ENCODE data around the gene SSTR5. TPM values are rescaled to one million over a fixed set of nuclear protein-coding genes. Genes with fewer than 3 reads are reported as not detected.

Gene SSTR5
- total and polyA plus RNA-seq, 10 of the 15 experiments (the other 5 are each of a cell fraction or from before 2014, with no cell fraction given) = not detected

- TF ChIP-seq E2F4 (IDR thresholded peaks at IDR 0.05; ENCODE audit: low read depth, low read length) (no peak), CHD1 (IDR thresholded peaks at IDR 0.05; ENCODE audit: low read depth, low read length) (no peak)
These were observed 44.8 kb downstream of the SSTR5 start (continued) for GRCh38 chr16:1117176-1117900.

- in situ Hi-C loops (cut with MboI) (no loop called here), intact Hi-C loops (cut with micrococcal nuclease; ENCODE audit: unreplicated experiment) (no loop called here)
- Histone ChIP-seq H3K4me1 (ENCODE audit: control insufficient read depth, insufficient read depth, low read length) (no peaks in the 10 kb centered on the region), H4K20me1 (ENCODE audit: control insufficient read depth, insufficient read depth) (no peaks in the 10 kb centered on the region), H3K36me3 (ENCODE audit: control insufficient read depth in 2 of 2, insufficient read depth in 2 of 2, low read length in 1 of 2) (no peaks in the 10 kb centered on the region), H2AFZ (ENCODE audit: control insufficient read depth, low read depth, low read length) (no peak overlapping the region), H3K79me2 (ENCODE audit: control insufficient read depth, insufficient read depth, low read length) (no peaks in the 10 kb centered on the region), H3K9ac (ENCODE audit: control insufficient read depth, insufficient read depth, low read length) (no peak overlapping the region), H3K4me3 (no peak overlapping the region), H3K27ac (ENCODE audit: control insufficient read depth, insufficient read depth) (no peak overlapping the region), H3K27me3 (replicated peaks in 1 of 2; ENCODE audit: control insufficient read depth in 2 of 2, insufficient read depth in 2 of 2, low read length in 1 of 2) (no peaks in the 10 kb centered on the region), H3K9me3 (replicated peaks; ENCODE audit: control insufficient read depth, insufficient read depth, low read length) (no peaks in the 10 kb centered on the region), H3K4me2 (ENCODE audit: control insufficient read depth, insufficient read depth) (no peak overlapping the region)
- ChIA-PET POLR2A (no interaction called here), CTCF (no interaction called here), RAD21 (ENCODE audit: unreplicated experiment) (no interaction called here), SMC1A (ENCODE audit: uncharacterized antibody, unreplicated experiment) (no interaction called here)
- FAIRE-seq (no peak), DNase-seq (ENCODE audit: low read depth, low spot score) (no peak), ATAC-seq (no peak)
- no TSS peak for BruUV-seq (replicated peaks)
- WGBS (ENCODE audit: insufficient coverage, insufficient replicate concordance, low lambda C conversion rate, missing lambda C conversion rate) = 53% methylated on average over 10 of the region's 19 CpGs
- TF ChIP-seq POU2F2 (IDR thresholded peaks at IDR 0.05; ENCODE audit: borderline replicate concordance, low read depth, low read length) (no peak), FOS (IDR thresholded peaks at IDR 0.05; ENCODE audit: borderline replicate concordance, extremely low read depth, insufficient read length) (no peak), NR2C2 (IDR thresholded peaks at IDR 0.05; ENCODE audit: borderline replicate concordance, control insufficient read depth, insufficient read length, low read depth) (no peak)
These were observed 45.4 kb downstream of the SSTR5 start for GRCh38 chr16:1117926-1118325.

Data from GM12878 (cell line).